HG03565 (cell line): ENCODE data around the gene CLCN6.

Experiments used
- ATAC-seq: cut with Tn5 transposase; IDR thresholded peaks from one replicate; pipeline ENCODE4 v1.9.1; 2021; ENCODE audit warnings: mild to moderate bottlenecking, moderate library complexity; ENCODE audit not compliant: unreplicated experiment

The CLCN6 gene

DNA sequence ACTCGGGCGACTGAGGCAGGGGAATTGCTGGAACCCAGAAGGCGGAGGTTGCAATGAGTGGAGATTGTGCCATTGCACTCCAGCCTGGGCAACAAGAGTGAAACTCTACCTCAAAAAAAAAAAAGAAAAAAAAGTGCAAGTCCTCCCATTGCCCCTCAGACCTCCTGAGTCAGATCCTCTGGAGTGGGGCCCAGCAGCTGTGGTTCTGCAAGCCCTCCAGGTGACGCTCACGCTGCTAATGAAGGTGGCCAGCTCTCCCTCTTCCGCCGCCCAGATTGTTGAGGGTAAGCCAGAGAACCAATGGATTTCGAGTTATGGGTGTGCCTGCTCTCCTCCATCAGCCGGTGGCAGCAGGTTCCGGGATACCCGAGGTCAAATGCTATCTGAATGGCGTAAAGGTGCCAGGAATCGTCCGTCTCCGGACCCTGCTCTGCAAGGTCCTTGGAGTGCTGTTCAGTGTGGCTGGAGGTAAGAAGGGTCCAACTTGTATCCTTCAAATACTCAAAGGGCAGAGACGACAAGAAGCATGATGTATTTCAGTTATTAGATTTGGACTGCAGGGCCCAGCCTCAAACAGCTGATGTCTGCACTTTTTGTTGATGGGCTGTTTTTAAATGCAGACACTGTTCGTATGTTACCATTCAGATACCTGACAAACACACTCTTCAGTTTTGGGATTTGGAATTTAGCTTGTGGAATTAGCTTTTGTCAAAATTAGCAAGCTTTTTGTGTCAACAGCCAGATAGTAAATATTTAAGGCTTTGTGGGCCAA, 17.6 kb downstream of the CLCN6 start:
- ATAC-seq = no peak

DNA sequence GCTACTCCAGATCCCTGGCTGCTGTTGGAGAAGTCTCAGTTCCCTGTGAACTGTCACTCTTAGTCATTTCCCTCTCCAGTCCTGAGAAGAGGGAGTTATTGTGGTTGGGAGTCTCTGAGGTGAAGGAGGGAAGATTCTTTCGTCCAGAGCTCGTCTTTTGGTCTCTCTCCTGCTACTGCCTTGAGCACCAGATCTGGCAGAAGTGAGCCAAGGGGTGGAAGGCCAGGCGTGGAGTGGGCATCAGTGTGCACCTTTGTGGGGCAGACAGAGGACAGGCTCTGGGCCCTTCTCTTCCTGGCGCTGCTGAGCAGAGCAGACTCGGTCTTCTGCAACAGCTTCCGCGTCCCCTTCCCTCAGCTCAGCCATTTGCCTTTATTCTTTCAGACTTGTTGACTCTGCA, 19.1 kb downstream of the CLCN6 start:
- no peak for ATAC-seq

- no peak for ATAC-seq
Measured at GRCh38 chr1:11826946-11827345, 21.0 kb downstream of the CLCN6 start.

DNA sequence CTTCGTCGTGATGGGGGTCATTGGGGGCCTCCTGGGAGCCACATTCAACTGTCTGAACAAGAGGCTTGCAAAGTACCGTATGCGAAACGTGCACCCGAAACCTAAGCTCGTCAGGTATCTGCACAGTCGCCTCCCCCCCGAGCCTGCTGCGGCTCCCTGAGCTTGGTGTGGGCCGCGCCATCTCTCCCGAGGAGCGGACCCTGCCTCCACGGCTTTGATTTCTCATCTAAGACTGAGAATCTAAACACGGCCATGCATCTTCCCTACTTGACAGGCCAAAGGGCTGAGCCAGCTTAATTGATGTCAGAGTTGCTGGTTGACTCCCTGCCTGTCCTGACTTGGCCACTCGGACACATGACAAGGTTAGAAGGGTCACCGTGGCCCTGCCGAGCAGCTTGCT, 22.5 kb downstream of the CLCN6 start:
- ATAC-seq = no peak

GRCh38 chr1:11831945-11832725, 26.1 kb downstream of the CLCN6 start:
- no peak for ATAC-seq

- no peak for ATAC-seq
Measured at GRCh38 chr1:11833497-11833896, 27.5 kb downstream of the CLCN6 start.

DNA sequence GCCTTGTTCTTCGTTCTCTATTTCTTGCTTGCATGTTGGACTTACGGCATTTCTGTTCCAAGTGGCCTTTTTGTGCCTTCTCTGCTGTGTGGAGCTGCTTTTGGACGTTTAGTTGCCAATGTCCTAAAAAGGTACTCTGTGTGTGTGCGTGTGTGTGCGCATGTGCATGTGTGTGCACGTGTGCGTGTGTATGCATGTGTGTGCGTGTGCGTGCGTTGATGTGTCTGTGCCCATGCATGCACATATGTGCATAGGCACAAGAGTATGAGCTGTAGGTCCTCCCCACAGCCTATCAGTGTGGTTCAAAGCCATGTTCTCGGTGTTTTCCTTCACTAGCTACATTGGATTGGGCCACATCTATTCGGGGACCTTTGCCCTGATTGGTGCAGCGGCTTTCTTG, 27.9 kb downstream of the CLCN6 start:
- ATAC-seq = no peak

DNA sequence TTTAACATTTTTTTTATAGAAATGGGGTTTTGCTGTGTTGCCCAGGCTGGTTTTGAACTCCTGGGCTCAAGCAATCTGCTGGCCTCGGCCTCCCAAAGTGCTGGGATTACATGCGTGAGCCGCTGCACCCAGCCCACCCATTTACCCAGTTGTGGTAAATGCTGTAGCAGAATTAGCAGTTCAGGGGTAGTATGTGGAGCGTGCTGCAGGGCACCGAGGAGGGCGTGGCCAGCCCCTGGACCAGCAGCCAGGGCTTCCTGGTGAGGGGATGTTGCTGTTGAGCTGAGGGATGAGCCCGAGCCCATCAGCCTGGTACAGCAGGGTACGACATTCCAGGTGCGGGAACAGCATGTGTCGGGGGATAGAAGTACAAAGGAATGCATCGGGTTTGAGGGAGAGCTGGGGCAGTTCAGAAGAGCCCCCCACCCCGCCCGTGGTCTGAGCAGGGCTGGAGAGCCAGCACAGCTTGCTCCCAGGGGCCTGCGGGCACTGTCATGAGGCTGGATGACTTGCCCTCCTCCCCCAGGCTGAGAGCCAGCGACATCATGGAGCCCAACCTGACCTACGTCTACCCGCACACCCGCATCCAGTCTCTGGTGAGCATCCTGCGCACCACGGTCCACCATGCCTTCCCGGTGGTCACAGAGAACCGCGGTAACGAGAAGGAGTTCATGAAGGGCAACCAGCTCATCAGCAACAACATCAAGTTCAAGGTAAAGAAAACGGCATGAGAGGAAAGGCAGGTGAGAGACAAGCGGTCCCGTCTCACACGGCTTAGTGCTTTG, 29.6 kb downstream of the CLCN6 start:
- ATAC-seq = no peak

DNA sequence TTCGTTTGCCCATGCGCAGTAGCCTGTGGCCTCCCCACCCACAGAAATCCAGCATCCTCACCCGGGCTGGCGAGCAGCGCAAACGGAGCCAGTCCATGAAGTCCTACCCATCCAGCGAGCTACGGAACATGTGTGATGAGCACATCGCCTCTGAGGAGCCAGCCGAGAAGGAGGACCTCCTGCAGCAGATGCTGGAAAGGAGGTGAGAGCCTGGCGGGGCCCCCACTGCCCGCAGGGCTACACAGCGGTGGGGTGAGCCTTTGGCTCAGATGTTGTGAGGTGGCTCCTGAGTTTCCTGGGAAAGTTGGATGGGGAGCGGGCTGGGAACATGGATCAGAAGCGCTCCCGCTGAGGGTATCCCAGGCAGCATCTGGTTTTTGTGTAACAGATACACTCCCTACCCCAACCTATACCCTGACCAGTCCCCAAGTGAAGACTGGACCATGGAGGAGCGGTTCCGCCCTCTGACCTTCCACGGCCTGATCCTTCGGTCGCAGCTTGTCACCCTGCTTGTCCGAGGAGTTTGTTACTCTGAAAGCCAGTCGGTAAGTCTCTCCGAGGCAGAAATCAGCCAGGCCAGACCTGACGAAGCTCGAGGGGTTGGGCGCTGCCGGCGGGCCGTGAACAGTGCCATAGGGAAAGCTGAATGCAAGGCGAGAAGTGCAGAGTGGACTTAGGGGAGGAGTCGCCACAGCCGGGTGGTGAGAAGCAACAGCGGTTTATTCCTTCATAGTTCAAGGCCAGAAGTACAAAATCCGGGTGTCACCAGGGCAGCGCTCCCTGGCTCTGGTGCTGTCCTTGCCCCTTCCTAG, 31.2 kb downstream of the CLCN6 start:
- ATAC-seq = no peak

- ATAC-seq = no peak
Measured at GRCh38 chr1:11837767-11838348, 31.9 kb downstream of the CLCN6 start.

DNA sequence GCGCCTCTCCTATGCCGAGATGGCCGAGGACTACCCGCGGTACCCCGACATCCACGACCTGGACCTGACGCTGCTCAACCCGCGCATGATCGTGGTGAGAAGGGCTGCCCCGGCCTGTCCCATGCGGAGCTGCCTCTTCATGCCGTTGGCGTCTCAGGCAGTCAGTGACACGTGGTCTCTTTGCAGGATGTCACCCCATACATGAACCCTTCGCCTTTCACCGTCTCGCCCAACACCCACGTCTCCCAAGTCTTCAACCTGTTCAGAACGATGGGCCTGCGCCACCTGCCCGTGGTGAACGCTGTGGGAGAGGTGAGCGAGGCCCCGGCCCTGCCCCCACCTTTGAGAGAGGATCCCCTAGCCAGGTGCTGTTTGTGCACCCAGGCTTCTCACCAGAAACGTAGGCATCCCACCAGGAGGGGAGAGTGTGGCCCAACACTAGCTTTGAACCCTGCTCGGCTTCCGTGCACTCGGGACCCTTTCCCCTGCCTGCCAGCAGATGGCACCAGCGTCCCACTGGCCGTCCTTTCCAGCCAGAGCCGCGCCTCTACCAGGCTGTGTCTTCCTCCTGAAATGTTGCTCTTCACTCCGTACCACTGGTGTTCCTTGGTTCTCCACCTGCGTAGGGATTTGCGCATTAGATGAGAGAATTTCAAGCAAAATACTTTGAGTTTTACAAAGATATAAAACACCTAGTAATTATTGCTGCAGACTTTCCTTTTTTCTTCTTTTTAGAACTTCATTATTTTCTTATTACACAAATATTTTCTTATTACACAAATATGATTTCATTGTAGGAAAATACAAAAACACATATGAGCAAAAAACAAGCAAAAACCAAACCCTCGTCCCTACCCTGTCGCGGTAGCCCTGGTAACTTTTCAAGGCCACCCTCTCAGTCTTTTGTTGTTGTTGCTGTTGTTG, 32.6 kb downstream of the CLCN6 start:
- no peak for ATAC-seq

DNA sequence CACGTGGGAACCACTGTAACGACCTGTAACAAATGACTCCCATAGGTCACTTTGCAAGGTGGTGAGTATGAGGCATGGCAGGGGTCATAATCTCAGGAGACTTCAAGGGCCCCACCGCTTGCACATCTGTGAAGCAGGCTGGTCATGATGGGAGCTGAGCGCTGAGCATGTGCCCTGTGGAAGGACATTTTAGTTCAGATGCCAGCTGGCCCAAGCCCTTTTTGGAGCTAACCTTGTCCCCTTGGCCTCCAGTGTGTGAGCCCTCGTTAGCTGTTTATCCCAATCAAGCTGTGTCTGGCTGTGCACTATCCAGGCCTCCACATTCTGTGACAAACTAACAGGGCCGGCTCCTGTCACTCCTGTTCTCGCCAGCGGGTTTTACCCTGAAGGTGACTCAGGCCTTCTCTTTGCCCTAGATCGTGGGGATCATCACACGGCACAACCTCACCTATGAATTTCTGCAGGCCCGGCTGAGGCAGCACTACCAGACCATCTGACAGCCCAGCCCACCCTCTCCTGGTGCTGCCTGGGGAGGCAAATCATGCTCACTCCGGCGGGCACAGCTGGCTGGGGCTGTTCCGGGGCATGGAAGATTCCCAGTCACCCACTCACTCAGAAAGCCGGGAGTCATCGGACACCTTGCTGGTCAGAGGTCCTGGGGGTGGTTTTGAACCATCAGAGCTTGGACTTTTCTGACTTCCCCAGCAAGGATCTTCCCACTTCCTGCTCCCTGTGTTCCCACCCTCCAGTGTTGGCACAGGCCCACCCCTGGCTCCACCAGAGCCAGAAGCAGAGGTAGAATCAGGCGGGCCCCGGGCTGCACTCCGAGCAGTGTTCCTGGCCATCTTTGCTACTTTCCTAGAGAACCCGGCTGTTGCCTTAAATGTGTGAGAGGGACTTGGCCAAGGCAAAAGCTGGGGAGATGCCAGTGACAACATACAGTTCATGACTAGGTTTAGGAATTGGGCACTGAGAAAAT, 34.0 kb downstream of the CLCN6 start:
- ATAC-seq = no peak

DNA sequence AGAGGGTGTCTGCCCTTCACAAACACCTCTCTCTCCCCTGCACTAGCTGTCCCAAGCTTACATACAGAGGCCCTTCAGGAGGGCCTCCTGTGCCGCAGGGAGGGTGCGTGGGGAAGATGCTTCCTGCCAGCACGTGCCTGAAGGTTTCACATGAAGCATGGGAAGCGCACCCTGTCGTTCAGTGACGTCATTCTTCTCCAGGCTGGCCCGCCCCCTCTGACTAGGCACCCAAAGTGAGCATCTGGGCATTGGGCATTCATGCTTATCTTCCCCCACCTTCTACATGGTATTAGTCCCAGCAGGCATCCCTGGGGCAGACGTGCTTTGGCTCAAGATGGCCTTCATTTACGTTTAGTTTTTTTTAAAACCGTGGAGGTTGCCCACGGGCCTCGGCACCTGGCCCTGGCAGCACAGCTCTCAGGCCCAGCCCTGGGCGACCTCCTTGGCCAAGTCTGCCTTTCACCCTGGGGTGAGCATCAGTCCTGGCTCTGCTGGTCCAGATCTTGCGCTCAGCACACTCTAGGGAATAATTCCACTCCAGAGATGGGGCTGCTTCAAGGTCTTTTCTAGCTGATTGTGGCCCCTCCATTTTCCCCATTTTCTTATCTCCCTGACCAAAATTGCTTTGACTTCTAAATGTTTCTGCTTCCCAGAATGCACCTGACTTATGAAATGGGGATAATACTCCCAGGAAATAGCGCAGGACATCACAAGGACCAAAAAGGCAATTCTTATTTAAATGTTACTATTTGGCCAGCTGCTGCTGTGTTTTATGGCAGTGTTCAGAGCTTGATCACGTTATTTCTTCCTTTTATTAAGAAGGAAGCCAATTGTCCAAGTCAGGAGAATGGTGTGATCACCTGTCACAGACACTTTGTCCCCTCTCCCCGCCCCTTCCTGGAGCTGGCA, 35.5 kb downstream of the CLCN6 start:
- ATAC-seq = no peak

DNA sequence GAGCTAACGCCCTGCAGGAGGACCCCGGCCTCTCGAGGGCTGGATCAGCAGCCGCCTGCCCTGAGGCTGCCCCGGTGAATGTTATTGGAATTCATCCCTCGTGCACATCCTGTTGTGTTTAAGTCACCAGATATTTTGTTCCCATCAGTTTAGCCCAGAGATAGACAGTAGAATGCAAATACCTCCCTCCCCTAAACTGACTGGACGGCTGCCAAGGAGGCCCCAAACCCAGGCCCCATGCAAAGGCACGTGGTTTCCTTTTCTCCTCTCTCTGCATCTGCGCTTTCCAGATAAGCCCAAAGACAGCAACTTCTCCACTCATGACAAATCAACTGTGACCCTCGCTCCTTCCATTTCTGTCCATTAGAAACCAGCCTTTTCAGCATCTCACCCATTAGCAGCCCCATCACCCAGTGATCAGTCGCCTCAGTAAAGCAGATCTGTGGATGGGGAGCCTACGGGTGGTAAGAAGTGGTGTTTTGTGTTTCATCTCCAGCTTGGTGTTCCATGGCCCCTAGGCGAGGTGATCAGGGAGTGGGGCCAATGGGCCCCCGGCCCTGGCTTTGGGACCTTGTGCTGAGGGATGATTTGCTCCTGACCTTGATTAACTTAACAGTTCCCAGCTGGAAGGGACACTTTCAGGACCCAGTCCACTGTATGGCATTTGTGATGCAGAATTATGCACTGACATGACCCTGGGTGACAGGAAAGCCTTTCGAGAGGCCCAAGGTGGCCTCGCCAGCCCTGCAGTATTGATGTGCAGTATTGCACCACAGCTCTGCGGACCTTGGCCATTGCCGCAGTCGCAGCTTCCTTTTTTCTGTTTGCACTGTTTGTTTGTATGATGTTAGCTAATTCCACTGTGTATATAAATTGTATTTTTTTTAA, 36.4 kb downstream of the CLCN6 start:
- no peak for ATAC-seq

DNA sequence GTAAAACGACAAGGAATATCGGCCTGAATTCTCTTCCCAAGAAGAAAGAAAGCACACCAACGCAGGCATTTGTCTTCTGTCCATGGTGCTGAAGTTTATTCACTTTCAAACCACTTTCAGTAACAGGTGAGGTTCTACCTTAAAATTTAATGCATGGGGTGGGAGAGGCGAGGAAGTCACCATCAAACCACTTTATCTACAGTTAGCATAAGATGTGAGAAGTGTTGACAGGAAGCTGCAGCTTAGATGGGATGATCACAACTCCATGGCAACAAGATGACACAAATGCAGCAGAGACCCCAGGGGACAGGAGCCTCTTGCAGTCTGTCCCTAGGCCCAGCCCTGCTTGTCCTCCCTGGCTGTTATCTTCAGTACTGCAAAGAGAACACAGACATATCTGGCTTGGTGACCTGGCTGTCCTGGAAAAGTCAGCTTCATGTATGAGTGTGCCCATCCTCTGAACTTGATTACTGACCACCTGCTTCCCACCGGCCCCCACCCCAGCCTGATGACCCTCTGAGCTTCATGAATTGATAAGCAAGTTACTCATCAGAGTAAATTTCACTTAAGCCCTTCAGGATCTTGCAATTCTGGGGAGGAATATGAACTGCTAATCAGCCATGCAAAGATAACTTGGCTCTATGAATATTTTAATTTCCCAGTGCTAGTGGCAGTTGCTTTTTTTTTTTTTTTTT, 39.8 kb downstream of the CLCN6 start:
- no peak for ATAC-seq
